ENCODE results near the gene HASPIN. TPM values are rescaled to one million over a fixed set of nuclear protein-coding genes. Genes with fewer than 3 reads are reported as not detected.

The HASPIN gene
- total RNA-seq, 1 experiment from 2014 or later = 30.0 TPM

DNA sequence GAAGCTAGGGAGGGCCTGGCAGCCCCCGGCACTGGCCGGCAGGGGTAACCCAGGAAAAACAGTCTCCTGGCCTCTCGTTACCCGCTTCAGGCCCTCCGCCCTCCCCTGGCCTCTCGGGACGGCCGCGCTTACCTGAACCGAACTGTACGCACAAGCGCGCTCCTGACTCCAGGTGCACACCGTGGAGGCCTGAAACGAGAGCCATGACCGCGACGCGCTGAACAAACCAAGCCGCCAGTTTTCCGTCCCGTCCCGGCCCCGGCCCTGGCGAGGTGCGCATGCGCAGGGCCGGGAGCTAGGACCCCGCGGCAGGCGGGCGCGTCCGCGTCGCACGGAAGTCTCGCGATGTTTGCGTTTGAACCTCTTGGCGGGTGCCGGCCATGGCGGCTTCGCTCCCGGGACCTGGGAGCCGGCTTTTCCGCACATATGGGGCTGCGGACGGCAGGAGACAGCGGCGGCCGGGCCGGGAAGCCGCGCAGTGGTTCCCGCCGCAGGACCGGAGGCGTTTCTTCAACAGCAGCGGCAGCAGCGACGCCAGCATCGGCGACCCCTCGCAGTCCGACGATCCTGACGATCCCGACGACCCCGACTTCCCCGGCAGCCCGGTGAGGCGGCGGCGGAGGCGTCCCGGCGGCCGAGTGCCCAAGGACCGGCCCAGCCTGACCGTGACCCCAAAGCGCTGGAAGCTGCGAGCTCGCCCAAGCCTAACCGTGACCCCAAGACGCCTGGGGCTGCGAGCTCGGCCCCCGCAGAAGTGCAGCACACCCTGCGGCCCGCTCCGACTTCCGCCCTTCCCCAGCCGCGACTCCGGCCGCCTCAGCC is at the start of gene HASPIN (continued):
- TF ChIP-seq, protein P1, sequence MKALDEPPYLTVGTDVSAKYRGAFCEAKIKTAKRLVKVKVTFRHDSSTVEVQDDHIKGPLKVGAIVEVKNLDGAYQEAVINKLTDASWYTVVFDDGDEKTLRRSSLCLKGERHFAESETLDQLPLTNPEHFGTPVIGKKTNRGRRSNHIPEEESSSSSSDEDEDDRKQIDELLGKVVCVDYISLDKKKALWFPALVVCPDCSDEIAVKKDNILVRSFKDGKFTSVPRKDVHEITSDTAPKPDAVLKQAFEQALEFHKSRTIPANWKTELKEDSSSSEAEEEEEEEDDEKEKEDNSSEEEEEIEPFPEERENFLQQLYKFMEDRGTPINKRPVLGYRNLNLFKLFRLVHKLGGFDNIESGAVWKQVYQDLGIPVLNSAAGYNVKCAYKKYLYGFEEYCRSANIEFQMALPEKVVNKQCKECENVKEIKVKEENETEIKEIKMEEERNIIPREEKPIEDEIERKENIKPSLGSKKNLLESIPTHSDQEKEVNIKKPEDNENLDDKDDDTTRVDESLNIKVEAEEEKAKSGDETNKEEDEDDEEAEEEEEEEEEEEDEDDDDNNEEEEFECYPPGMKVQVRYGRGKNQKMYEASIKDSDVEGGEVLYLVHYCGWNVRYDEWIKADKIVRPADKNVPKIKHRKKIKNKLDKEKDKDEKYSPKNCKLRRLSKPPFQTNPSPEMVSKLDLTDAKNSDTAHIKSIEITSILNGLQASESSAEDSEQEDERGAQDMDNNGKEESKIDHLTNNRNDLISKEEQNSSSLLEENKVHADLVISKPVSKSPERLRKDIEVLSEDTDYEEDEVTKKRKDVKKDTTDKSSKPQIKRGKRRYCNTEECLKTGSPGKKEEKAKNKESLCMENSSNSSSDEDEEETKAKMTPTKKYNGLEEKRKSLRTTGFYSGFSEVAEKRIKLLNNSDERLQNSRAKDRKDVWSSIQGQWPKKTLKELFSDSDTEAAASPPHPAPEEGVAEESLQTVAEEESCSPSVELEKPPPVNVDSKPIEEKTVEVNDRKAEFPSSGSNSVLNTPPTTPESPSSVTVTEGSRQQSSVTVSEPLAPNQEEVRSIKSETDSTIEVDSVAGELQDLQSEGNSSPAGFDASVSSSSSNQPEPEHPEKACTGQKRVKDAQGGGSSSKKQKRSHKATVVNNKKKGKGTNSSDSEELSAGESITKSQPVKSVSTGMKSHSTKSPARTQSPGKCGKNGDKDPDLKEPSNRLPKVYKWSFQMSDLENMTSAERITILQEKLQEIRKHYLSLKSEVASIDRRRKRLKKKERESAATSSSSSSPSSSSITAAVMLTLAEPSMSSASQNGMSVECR (CRISPR knock-in tag; IDR thresholded peaks at IDR 0.05; ENCODE audit: borderline replicate concordance) = peak; percentile 95; the same call in 1 of the 2 replicates
- TF ChIP-seq ZNF232 (CRISPR knock-in tag; IDR thresholded peaks at IDR 0.05) = peak; percentile 70; the same call in 1 of the 2 replicates
- no peak for TF ChIP-seq GRHL2 (CRISPR knock-in tag; IDR thresholded peaks at IDR 0.05; ENCODE audit: insufficient replicate concordance, severe bottlenecking)
- TF ChIP-seq, protein P2, sequence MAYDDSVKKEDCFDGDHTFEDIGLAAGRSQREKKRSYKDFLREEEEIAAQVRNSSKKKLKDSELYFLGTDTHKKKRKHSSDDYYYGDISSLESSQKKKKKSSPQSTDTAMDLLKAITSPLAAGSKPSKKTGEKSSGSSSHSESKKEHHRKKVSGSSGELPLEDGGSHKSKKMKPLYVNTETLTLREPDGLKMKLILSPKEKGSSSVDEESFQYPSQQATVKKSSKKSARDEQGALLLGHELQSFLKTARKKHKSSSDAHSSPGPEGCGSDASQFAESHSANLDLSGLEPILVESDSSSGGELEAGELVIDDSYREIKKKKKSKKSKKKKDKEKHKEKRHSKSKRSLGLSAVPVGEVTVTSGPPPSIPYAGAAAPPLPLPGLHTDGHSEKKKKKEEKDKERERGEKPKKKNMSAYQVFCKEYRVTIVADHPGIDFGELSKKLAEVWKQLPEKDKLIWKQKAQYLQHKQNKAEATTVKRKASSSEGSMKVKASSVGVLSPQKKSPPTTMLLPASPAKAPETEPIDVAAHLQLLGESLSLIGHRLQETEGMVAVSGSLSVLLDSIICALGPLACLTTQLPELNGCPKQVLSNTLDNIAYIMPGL (CRISPR knock-in tag; IDR thresholded peaks at IDR 0.05) = peak; percentile 91
- TF ChIP-seq SMAD3 (CRISPR knock-in tag; IDR thresholded peaks at IDR 0.05; ENCODE audit: borderline replicate concordance) = peak; percentile 63; the same call in 1 of the 2 replicates
- peak; percentile 91 for TF ChIP-seq SP1 (CRISPR knock-in tag; conservative IDR thresholded peaks at IDR 0.05)
- TF ChIP-seq FOXP1 (CRISPR knock-in tag; IDR thresholded peaks at IDR 0.05; ENCODE audit: borderline replicate concordance) = peak; percentile 89
- TF ChIP-seq, protein P3, sequence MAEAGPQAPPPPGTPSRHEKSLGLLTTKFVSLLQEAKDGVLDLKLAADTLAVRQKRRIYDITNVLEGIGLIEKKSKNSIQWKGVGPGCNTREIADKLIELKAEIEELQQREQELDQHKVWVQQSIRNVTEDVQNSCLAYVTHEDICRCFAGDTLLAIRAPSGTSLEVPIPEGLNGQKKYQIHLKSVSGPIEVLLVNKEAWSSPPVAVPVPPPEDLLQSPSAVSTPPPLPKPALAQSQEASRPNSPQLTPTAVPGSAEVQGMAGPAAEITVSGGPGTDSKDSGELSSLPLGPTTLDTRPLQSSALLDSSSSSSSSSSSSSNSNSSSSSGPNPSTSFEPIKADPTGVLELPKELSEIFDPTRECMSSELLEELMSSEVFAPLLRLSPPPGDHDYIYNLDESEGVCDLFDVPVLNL (CRISPR knock-in tag; IDR thresholded peaks at IDR 0.05; ENCODE audit: borderline replicate concordance, low read depth) = peak; percentile 99
- no peak; the same call in 1 of the 2 replicates for TF ChIP-seq TCF7 (CRISPR knock-in tag; IDR thresholded peaks at IDR 0.05; ENCODE audit: low read depth)
- TF ChIP-seq, protein P4, sequence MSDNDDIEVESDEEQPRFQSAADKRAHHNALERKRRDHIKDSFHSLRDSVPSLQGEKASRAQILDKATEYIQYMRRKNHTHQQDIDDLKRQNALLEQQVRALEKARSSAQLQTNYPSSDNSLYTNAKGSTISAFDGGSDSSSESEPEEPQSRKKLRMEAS (CRISPR knock-in tag; IDR thresholded peaks at IDR 0.05) = peak; percentile 83
- 0 out of 2 replicates have a peak, but pooled peaks have one; percentile 7 for TF ChIP-seq NFYB (CRISPR knock-in tag; conservative IDR thresholded peaks at IDR 0.05; ENCODE audit: low read depth)
- TF ChIP-seq RELA (CRISPR knock-in tag; IDR thresholded peaks at IDR 0.05; ENCODE audit: borderline replicate concordance) = peak; percentile 78; the same call in 1 of the 2 replicates

DNA sequence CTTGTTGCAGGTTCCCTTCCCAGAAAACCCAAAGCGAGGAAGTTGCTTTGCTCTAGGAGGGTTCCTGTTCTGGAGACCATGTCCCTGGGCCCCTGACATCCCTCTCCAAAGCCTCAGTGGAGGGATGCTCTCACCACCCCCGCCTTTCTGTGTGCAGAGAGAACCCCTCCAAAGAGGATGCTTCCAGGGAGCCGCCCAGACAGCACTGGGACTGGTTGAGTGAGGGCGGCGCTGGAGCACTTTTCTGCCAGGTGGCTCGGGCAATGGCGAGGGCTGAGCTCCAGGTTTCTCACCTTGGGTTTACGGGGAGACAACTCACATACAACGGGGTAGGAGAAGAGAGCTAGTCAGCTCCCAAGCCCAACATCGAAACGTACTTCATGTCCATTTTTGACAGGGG is 47.8 kb upstream of the HASPIN start:
- Mint-ChIP-seq H3K27me3 (ENCODE audit: low read depth) (no peaks in the 10 kb centered on the region), H3K9me3 (no peaks in the 10 kb centered on the region), H3K27ac (no peak overlapping the region), H3K36me3 (no peaks in the 10 kb centered on the region), H3K4me3 (no peak overlapping the region), H3K4me1 (peaks cover 11% of the 10 kb centered on the region)
- DNase-seq (ENCODE audit: low spot score) = no peak
- ChIA-PET CTCF (no interaction called here), POLR2A (no interaction called here)
- TF ChIP-seq NFE2L1 (CRISPR knock-in tag; IDR thresholded peaks at IDR 0.05) (no peak), GTF2I (CRISPR knock-in tag; conservative IDR thresholded peaks at IDR 0.05) (no peak), ATF1 (CRISPR knock-in tag; IDR thresholded peaks at IDR 0.05) (no peak), FOXJ3 (CRISPR knock-in tag; IDR thresholded peaks at IDR 0.05; ENCODE audit: borderline replicate concordance) (no peak), NR2C2 (CRISPR knock-in tag; IDR thresholded peaks at IDR 0.05) (no peak), ETV6 (CRISPR knock-in tag; IDR thresholded peaks at IDR 0.05) (no peak)
- TF ChIP-seq, protein P3 (CRISPR knock-in tag; IDR thresholded peaks at IDR 0.05; ENCODE audit: borderline replicate concordance, low read depth) = no peak
- ATAC-seq = no peak

Data from WTC11 (cell line).